ENCODE results near the gene LYL1.

Gene LYL1

DNA sequence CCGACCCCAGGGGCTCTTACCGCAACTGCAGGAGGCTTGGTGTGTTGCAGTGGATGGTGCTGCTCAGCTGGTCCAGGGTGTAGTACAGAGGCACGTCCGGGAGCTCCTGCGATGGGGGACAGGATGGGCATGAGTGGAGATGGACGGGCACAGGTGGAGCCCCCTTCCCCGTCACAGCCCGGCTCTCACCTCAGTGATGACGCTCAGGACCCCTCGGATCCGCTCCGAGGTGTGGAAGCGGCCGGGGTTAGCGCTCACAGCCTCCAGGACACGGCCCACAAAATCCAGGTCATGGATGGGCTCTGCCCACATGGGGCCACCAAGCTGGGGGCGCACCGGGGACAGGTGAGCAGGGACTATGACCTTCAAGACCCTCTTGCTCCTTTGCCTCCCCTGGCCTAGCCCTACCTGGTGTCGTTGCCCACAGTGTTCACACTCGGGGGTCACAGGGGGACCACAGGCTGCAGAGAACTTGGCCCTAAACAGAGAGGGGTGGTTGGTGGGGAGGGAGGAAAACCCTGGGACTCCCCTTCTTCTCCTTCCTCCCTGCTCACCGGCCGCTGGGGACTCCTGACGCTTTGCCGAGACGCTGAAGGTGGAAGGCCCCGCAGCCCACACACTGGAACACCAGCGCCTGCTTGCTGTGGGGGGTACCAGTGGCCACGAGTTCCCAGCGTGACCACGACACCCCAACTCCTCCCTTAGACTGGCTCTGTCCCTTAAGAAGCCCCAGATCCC lies 6.9 kb upstream of the LYL1 start:
- Histone ChIP-seq H3K36me3 (replicated peaks; ENCODE audit: low read depth, low read length) (peaks cover 10% of the 10 kb centered on the region), H3K4me2 (ENCODE audit: low read length) (no peak overlapping the region), H3K4me3 (ENCODE audit: low read length) (no peak overlapping the region), H3K27me3 (ENCODE audit: low read depth, low read length) (no peaks in the 10 kb centered on the region), H2AFZ (ENCODE audit: low read depth, low read length) (no peak overlapping the region), H3K79me2 (ENCODE audit: low read length) (no peaks in the 10 kb centered on the region), H3K9me3 (ENCODE audit: insufficient read depth, low read length) (no peaks in the 10 kb centered on the region), H3K4me1 (ENCODE audit: low read length) (peaks cover 10% of the 10 kb centered on the region), H3K9ac (ENCODE audit: low read length) (no peak overlapping the region), H4K20me1 (ENCODE audit: insufficient read depth, low read length) (no peaks in the 10 kb centered on the region), H3K27ac (ENCODE audit: low read length) (no peak overlapping the region)
- no peak for TF ChIP-seq EZH2phosphoT487 (IDR thresholded peaks at IDR 0.05; ENCODE audit: low read depth)
- no peak for TF ChIP-seq CTCF (IDR thresholded peaks at IDR 0.05; ENCODE audit: low read depth, low read length)

DNA sequence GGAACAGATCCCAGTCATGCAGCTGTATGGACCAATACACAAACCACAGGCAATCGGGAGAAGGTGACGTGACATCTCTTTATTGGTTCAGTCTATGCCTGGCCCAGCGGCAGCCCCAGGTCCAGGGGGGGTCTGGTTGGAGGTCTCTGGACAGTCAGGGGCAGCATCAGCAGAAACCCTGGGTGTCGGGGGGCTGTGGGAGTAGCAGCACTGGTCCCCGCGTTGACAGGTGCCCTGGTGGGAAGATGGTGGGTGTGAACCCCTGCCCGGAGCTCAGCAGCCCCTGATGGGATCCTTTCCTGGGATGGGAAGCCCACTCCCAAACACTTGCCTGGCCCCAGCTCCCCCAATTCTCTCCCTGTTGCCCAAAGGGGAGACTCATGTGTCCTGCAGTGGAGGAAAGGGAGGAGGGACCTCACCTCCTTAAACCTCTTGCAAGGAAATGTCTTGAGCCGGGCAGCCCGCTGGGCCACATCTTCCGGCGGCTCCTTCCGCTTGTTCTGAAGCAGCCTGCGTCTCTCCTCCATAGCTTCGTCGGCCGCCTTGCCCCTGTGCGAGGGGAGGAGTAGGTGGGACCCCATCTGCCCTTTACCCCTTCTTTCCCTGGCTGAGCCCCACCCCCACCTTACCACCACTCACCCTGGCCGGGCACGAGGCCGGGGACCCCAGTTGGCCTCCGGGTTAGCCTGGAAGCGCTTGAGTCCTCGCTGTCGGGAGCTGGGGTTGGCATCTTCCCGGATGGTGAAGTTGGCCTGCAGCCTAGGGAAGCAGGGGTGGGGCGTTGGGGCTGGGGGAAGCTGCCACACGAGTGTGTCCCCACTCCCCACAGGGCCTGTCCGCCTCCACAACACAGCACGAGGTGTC lies 2.4 kb upstream of the LYL1 start:
- H3K27me3 ChIP-seq (ENCODE audit: low read depth, low read length): no peaks in the 10 kb centered on the region
- H3K9me3 ChIP-seq (ENCODE audit: insufficient read depth, low read length): no peaks in the 10 kb centered on the region
- H3K4me1 ChIP-seq (ENCODE audit: low read length): peaks cover 45% of the 10 kb centered on the region
- peaks cover 5% of the 10 kb centered on the region; the same call in 1 of the 2 replicates for H4K20me1 ChIP-seq (ENCODE audit: insufficient read depth, low read length)
- H2AFZ ChIP-seq (ENCODE audit: low read depth, low read length): peak overlapping the region; percentile 72
- peak overlapping the region; percentile 69 for H3K9ac ChIP-seq (ENCODE audit: low read length)
- H3K4me2 ChIP-seq (ENCODE audit: low read length): peak overlapping the region; percentile 100
- H3K79me2 ChIP-seq (ENCODE audit: low read length): peaks cover 15% of the 10 kb centered on the region
- H3K36me3 ChIP-seq (replicated peaks; ENCODE audit: low read depth, low read length): peaks cover 12% of the 10 kb centered on the region
- peak overlapping the region; percentile 99 for H3K27ac ChIP-seq (ENCODE audit: low read length)
- peak overlapping the region; percentile 76 for H3K4me3 ChIP-seq (ENCODE audit: low read length)
- no peak for TF ChIP-seq CTCF (IDR thresholded peaks at IDR 0.05; ENCODE audit: low read depth, low read length)

- peak overlapping the region; percentile 100 for H3K4me2 ChIP-seq (ENCODE audit: low read length)
- H3K27me3 ChIP-seq (ENCODE audit: low read depth, low read length): no peaks in the 10 kb centered on the region
- H3K79me2 ChIP-seq (ENCODE audit: low read length): peaks cover 15% of the 10 kb centered on the region
- H3K4me1 ChIP-seq (ENCODE audit: low read length): peaks cover 50% of the 10 kb centered on the region
- peak overlapping the region; percentile 76 for H3K4me3 ChIP-seq (ENCODE audit: low read length)
- H3K27ac ChIP-seq (ENCODE audit: low read length): peak overlapping the region; percentile 99
- TF ChIP-seq EZH2phosphoT487 (IDR thresholded peaks at IDR 0.05; ENCODE audit: low read depth) (no peak), CTCF (IDR thresholded peaks at IDR 0.05; ENCODE audit: low read depth, low read length) (peak; percentile 91)
- H3K9ac ChIP-seq (ENCODE audit: low read length): peak overlapping the region; percentile 69
- H4K20me1 ChIP-seq (ENCODE audit: insufficient read depth, low read length): peaks cover 5% of the 10 kb centered on the region; the same call in 1 of the 2 replicates
- peak overlapping the region; percentile 72 for H2AFZ ChIP-seq (ENCODE audit: low read depth, low read length)
- H3K36me3 ChIP-seq (replicated peaks; ENCODE audit: low read depth, low read length): peaks cover 18% of the 10 kb centered on the region
- no peaks in the 10 kb centered on the region for H3K9me3 ChIP-seq (ENCODE audit: insufficient read depth, low read length)
Observed at GRCh38 chr19:13104360-13104847, 1.7 kb upstream of the LYL1 start.
